GM21367 (cell line): ENCODE results near the gene CDK6.
"Not testable (repeated sequence)": the region's sequence is repeated elsewhere in the genome, so short reads cannot be mapped to it uniquely, and the experiment has no call there.

Experiments used
- ATAC-seq: cut with Tn5 transposase; IDR thresholded peaks from one replicate; pipeline ENCODE4 v1.9.1; 2021; ENCODE audit not compliant: unreplicated experiment

Gene CDK6

GRCh38 chr7:92836489-92836999 is at the start of gene CDK6:
TSS of gene CDK6 (minus strand) at chr7:92836573. CDS start at chr7:92833323, 3,250 bp downstream.
- peak; percentile 30 for ATAC-seq

GRCh38 chr7:92886039-92886438 is 49.7 kb upstream of the CDK6 start:
- ATAC-seq = not testable (repeated sequence)

GRCh38 chr7:92884218-92884617 is 47.8 kb upstream of the CDK6 start:
- no peak for ATAC-seq

- no peak for ATAC-seq
Observed at GRCh38 chr7:92882760-92883159, 46.4 kb upstream of the CDK6 start.

GRCh38 chr7:92881091-92881485 is 44.7 kb upstream of the CDK6 start:
- ATAC-seq = no peak

- ATAC-seq = no peak
Observed at GRCh38 chr7:92880212-92881090, 44.1 kb upstream of the CDK6 start.

- no peak for ATAC-seq
Observed at GRCh38 chr7:92877367-92877766, 41.0 kb upstream of the CDK6 start.

- no peak for ATAC-seq
Observed at GRCh38 chr7:92876836-92877235, 40.5 kb upstream of the CDK6 start.

GRCh38 chr7:92875719-92876118 is 39.3 kb upstream of the CDK6 start:
- no peak for ATAC-seq

- no peak for ATAC-seq
Observed at GRCh38 chr7:92875173-92875572, 38.8 kb upstream of the CDK6 start.

- ATAC-seq = no peak
Observed at GRCh38 chr7:92874567-92874966, 38.2 kb upstream of the CDK6 start.

GRCh38 chr7:92873776-92874175 is 37.4 kb upstream of the CDK6 start:
- no peak for ATAC-seq

GRCh38 chr7:92872701-92873100 is 36.3 kb upstream of the CDK6 start:
- ATAC-seq = no peak

- no peak for ATAC-seq
Observed at GRCh38 chr7:92868683-92869293, 32.4 kb upstream of the CDK6 start.

- ATAC-seq = not testable (repeated sequence)
Observed at GRCh38 chr7:92864169-92864568, 27.8 kb upstream of the CDK6 start.

- ATAC-seq = no peak
Observed at GRCh38 chr7:92856436-92856835, 20.1 kb upstream of the CDK6 start.

- ATAC-seq = no peak
Observed at GRCh38 chr7:92854501-92855238, 18.3 kb upstream of the CDK6 start.

GRCh38 chr7:92851732-92852131 is 15.4 kb upstream of the CDK6 start:
- ATAC-seq = no peak

GRCh38 chr7:92850516-92850915 is 14.1 kb upstream of the CDK6 start:
- ATAC-seq = no peak

- no peak for ATAC-seq
Observed at GRCh38 chr7:92849322-92849721, 12.9 kb upstream of the CDK6 start.

- no peak for ATAC-seq
Observed at GRCh38 chr7:92848851-92849250, 12.5 kb upstream of the CDK6 start.

- ATAC-seq = no peak
Observed at GRCh38 chr7:92848441-92848840, 12.1 kb upstream of the CDK6 start.
